Omental fat pad (tissue), 4 donors: ENCODE data around the gene TCHHL1. TPM values are rescaled to one million over a fixed set of nuclear protein-coding genes. Genes with fewer than 3 reads are reported as not detected.

ENCODE experiments used
- ATAC-seq: fragments of 150-250 bp; one replicate; pipeline ENCODE4 v1.9.1; 2016; ENCODE audit warnings: mild to moderate bottlenecking, moderate library complexity; ENCODE audit not compliant: low FRiP score
- DNase-seq: peaks from one replicate; pipeline ENCODE4 v3.0.0-alpha.2; 2019; ENCODE audit warnings: low spot score
- CTCF ChIP-seq, 3 donors: fragments of 450-650 bp; IDR thresholded peaks; one replicate each; pipeline ENCODE4 v1.5.1; 2016 to 2017; ENCODE audit warnings: antibody characterized with exemption in 3 of 3, mild to moderate bottlenecking in 3 of 3, moderate library complexity in 2 of 3
- total RNA-seq, 4 donors: library from RNA; depleted of rRNA; stranded (reverse); fragments of >200 nt; gene quantifications; one replicate each; pipeline ENCODE4 v1.1.0, GENCODE V29; 2016

TCHHL1 gene
- not detected for total RNA-seq

- ATAC-seq (no peak), DNase-seq (no peak)
- TF ChIP-seq CTCF (IDR thresholded peaks at IDR 0.05) = no peak
Observed at GRCh38 chr1:152089014-152089674, at the start of gene TCHHL1. Gene TCHHL1, minus strand, starts transcription at chr1:152089064. Its CDS starts 921 bp downstream, at chr1:152088143.

- no peak for DNase-seq
- TF ChIP-seq CTCF (IDR thresholded peaks at IDR 0.05) = no peak
- ATAC-seq = no peak
Observed at GRCh38 chr1:152137215-152137614, 48.4 kb upstream of the TCHHL1 start.

- no peak for TF ChIP-seq CTCF (IDR thresholded peaks at IDR 0.05)
- ATAC-seq (no peak), DNase-seq (no peak)
Observed at GRCh38 chr1:152130186-152130585, 41.3 kb upstream of the TCHHL1 start.

GRCh38 chr1:152127673-152128072 lies 38.8 kb upstream of the TCHHL1 start:
- ATAC-seq (no peak), DNase-seq (no peak)
- no peak for TF ChIP-seq CTCF (IDR thresholded peaks at IDR 0.05)

- DNase-seq = no peak
- ATAC-seq = no peak
- no peak for TF ChIP-seq CTCF (IDR thresholded peaks at IDR 0.05)
Observed at GRCh38 chr1:152125834-152126443, 37.1 kb upstream of the TCHHL1 start.

GRCh38 chr1:152118915-152119314 lies 30.1 kb upstream of the TCHHL1 start:
- TF ChIP-seq CTCF (IDR thresholded peaks at IDR 0.05) = no peak
- DNase-seq (no peak), ATAC-seq (no peak)

- DNase-seq = no peak
- no peak for ATAC-seq
- no peak for TF ChIP-seq CTCF (IDR thresholded peaks at IDR 0.05)
Observed at GRCh38 chr1:152115344-152115743, 26.5 kb upstream of the TCHHL1 start, which contains the start of gene TCHH. Gene TCHH, minus strand, starts transcription at chr1:152115444. Its CDS starts 1,364 bp downstream, at chr1:152114080.
